Immature natural killer cell (primary cell): ENCODE results near the gene FBLN2. TPM values are rescaled to one million over a fixed set of nuclear protein-coding genes. Genes with fewer than 3 reads are reported as not detected.
"Not testable (repeated sequence)": the region's sequence is repeated elsewhere in the genome, so short reads cannot be mapped to it uniquely, and the experiment has no call there.

Source experiments
- DNase-seq, 3 donors: peaks; one replicate each; pipeline ENCODE4 v3.0.0; 2022; ENCODE audit warnings: mixed read lengths in 1 of 3
- H3K27ac Mint-ChIP-seq, 6 donors: one replicate each; pipeline ENCODE4 v1.8.0; 2020; ENCODE audit warnings: mixed read lengths in 6 of 6, mild to moderate bottlenecking in 5 of 6, inconsistent platforms in 4 of 6, moderate library complexity in 3 of 6
- H3K27me3 Mint-ChIP-seq, 3 donors: one replicate each; pipeline ENCODE4 v1.8.0; 2020 to 2021; ENCODE audit warnings: low read depth in 3 of 3, mild to moderate bottlenecking in 3 of 3, mixed read lengths in 3 of 3, moderate library complexity in 3 of 3, inconsistent platforms in 1 of 3
- H3K36me3 Mint-ChIP-seq, 3 donors: one replicate each; pipeline ENCODE4 v1.8.0; 2020; ENCODE audit warnings: mixed read lengths in 3 of 3, inconsistent platforms in 2 of 3, mild to moderate bottlenecking in 2 of 3
- H3K4me1 Mint-ChIP-seq, 2 donors: one replicate each; pipeline ENCODE4 v1.8.0; 2020; ENCODE audit warnings: inconsistent platforms in 2 of 2, mild to moderate bottlenecking in 2 of 2, mixed read lengths in 2 of 2, moderate library complexity in 1 of 2
- H3K4me3 Mint-ChIP-seq, 5 donors: one replicate each; pipeline ENCODE4 v1.8.0; 2020; ENCODE audit warnings: mild to moderate bottlenecking in 5 of 5, mixed read lengths in 5 of 5, inconsistent platforms in 3 of 5, moderate library complexity in 3 of 5
- H3K9me3 Mint-ChIP-seq, 6 donors: one replicate each; pipeline ENCODE4 v1.8.0; 2020; ENCODE audit warnings: mild to moderate bottlenecking in 6 of 6, mixed read lengths in 6 of 6, inconsistent platforms in 4 of 6, moderate library complexity in 3 of 6
- polyA plus RNA-seq, 3 donors: library from polyadenylated mRNA; unstranded; fragments of 300-500 nt; fragmentation: Illumina TruSeq; gene quantifications; one replicate each; pipeline ENCODE4 v1.2.3, GENCODE V29; 2021

Gene FBLN2
- polyA plus RNA-seq, 3 donors from 2014 or later: 1.8 to 2.5 (median 2.2) TPM

GRCh38 chr3:13556207-13556606 is 7.3 kb downstream of the FBLN2 start:
- H3K27me3 Mint-ChIP-seq: peaks cover 0 to 9% (median 0%) of the 10 kb centered on the region in 3 donors
- H3K27ac Mint-ChIP-seq: no peak overlapping the region
- no peak for DNase-seq
- no peaks in the 10 kb centered on the region for H3K36me3 Mint-ChIP-seq
- H3K4me3 Mint-ChIP-seq: no peak overlapping the region
- peaks cover 0 to 2% (median 0%) of the 10 kb centered on the region in 6 donors for H3K9me3 Mint-ChIP-seq
- H3K4me1 Mint-ChIP-seq: no peaks in the 10 kb centered on the region

GRCh38 chr3:13556917-13557316 is 8.0 kb downstream of the FBLN2 start:
- no peaks in the 10 kb centered on the region for H3K4me1 Mint-ChIP-seq
- peaks cover 0 to 2% (median 0%) of the 10 kb centered on the region in 6 donors for H3K9me3 Mint-ChIP-seq
- DNase-seq: no peak
- H3K4me3 Mint-ChIP-seq: no peak overlapping the region
- peak overlapping the region in 1 of 6 donors; percentile 51 for H3K27ac Mint-ChIP-seq
- H3K27me3 Mint-ChIP-seq: peaks cover 0 to 9% (median 0%) of the 10 kb centered on the region in 3 donors
- no peaks in the 10 kb centered on the region for H3K36me3 Mint-ChIP-seq

- H3K27ac Mint-ChIP-seq: no peak overlapping the region
- H3K9me3 Mint-ChIP-seq: peaks cover 0 to 2% (median 0%) of the 10 kb centered on the region in 6 donors
- no peak for DNase-seq
- H3K4me1 Mint-ChIP-seq: no peaks in the 10 kb centered on the region
- peaks cover 0 to 11% (median 0%) of the 10 kb centered on the region in 3 donors for H3K27me3 Mint-ChIP-seq
- H3K4me3 Mint-ChIP-seq: no peak overlapping the region
- no peaks in the 10 kb centered on the region for H3K36me3 Mint-ChIP-seq
Measured at GRCh38 chr3:13557417-13557816, 8.5 kb downstream of the FBLN2 start.

GRCh38 chr3:13557926-13558325 is 9.0 kb downstream of the FBLN2 start:
- Mint-ChIP-seq H3K27ac (no peak overlapping the region), H3K9me3 (peaks cover 0 to 2% (median 0%) of the 10 kb centered on the region in 6 donors), H3K4me1 (no peaks in the 10 kb centered on the region), H3K36me3 (no peaks in the 10 kb centered on the region), H3K27me3 (peaks cover 0 to 11% (median 0%) of the 10 kb centered on the region in 3 donors), H3K4me3 (no peak overlapping the region)
- no peak for DNase-seq

GRCh38 chr3:13558651-13559050 is 9.7 kb downstream of the FBLN2 start:
- Mint-ChIP-seq H3K4me1 (no peaks in the 10 kb centered on the region), H3K4me3 (no peak overlapping the region), H3K27me3 (peaks cover 0 to 14% (median 0%) of the 10 kb centered on the region in 3 donors), H3K27ac (no peak overlapping the region), H3K36me3 (no peaks in the 10 kb centered on the region), H3K9me3 (peaks cover 0 to 2% (median 0%) of the 10 kb centered on the region in 6 donors)
- DNase-seq: no peak

GRCh38 chr3:13559764-13560525 is 11.0 kb downstream of the FBLN2 start:
- Mint-ChIP-seq H3K4me1 (no peaks in the 10 kb centered on the region), H3K4me3 (no peak overlapping the region), H3K27ac (no peak overlapping the region), H3K36me3 (no peaks in the 10 kb centered on the region), H3K9me3 (peaks cover 0 to 2% (median 0%) of the 10 kb centered on the region in 6 donors), H3K27me3 (peaks cover 0 to 14% (median 0%) of the 10 kb centered on the region in 3 donors)
- DNase-seq: no peak

GRCh38 chr3:13561376-13561775 is 12.5 kb downstream of the FBLN2 start:
- Mint-ChIP-seq H3K36me3 (no peaks in the 10 kb centered on the region), H3K4me3 (no peak overlapping the region), H3K27me3 (peaks cover 0 to 14% (median 0%) of the 10 kb centered on the region in 3 donors), H3K27ac (no peak overlapping the region), H3K4me1 (no peaks in the 10 kb centered on the region), H3K9me3 (peaks cover 0 to 2% (median 0%) of the 10 kb centered on the region in 6 donors)
- DNase-seq: no peak

- H3K27me3 Mint-ChIP-seq: peaks cover 0 to 14% (median 0%) of the 10 kb centered on the region in 3 donors
- H3K27ac Mint-ChIP-seq: peak overlapping the region in 1 of 6 donors; percentile 12
- no peak for DNase-seq
- H3K4me1 Mint-ChIP-seq: no peaks in the 10 kb centered on the region
- H3K9me3 Mint-ChIP-seq: peaks cover 0 to 2% (median 0%) of the 10 kb centered on the region in 6 donors
- H3K36me3 Mint-ChIP-seq: no peaks in the 10 kb centered on the region
- H3K4me3 Mint-ChIP-seq: no peak overlapping the region
Measured at GRCh38 chr3:13561967-13562366, 13.0 kb downstream of the FBLN2 start.

GRCh38 chr3:13562421-13562820 is 13.5 kb downstream of the FBLN2 start:
- H3K27me3 Mint-ChIP-seq: peaks cover 0 to 14% (median 0%) of the 10 kb centered on the region in 3 donors
- DNase-seq, H3K27ac Mint-ChIP-seq, H3K4me3 Mint-ChIP-seq, H3K9me3 Mint-ChIP-seq, H3K4me1 Mint-ChIP-seq, H3K36me3 Mint-ChIP-seq: not testable (repeated sequence)

GRCh38 chr3:13563321-13563720 is 14.4 kb downstream of the FBLN2 start:
- Mint-ChIP-seq H3K27me3 (peaks cover 0 to 10% (median 0%) of the 10 kb centered on the region in 3 donors), H3K4me1 (no peaks in the 10 kb centered on the region), H3K27ac (no peak overlapping the region), H3K9me3 (peaks cover 0 to 2% (median 0%) of the 10 kb centered on the region in 6 donors), H3K4me3 (no peak overlapping the region), H3K36me3 (no peaks in the 10 kb centered on the region)
- no peak for DNase-seq

- Mint-ChIP-seq H3K9me3 (no peaks in the 10 kb centered on the region), H3K4me1 (no peaks in the 10 kb centered on the region), H3K27ac (no peak overlapping the region)
Measured at GRCh38 chr3:13563911-13564310, 15.0 kb downstream of the FBLN2 start.

GRCh38 chr3:13564751-13565560 is 16.0 kb downstream of the FBLN2 start:
- Mint-ChIP-seq H3K4me1 (no peaks in the 10 kb centered on the region), H3K27ac (no peak overlapping the region), H3K4me3 (no peak overlapping the region), H3K9me3 (no peaks in the 10 kb centered on the region), H3K27me3 (peaks cover 0 to 7% (median 2%) of the 10 kb centered on the region in 3 donors), H3K36me3 (no peaks in the 10 kb centered on the region)
- peak in 1 of 3 donors; percentile 13 for DNase-seq

More at GRCh38 chr3:13563911-13564310, 15.0 kb downstream of the FBLN2 start:
- no peak overlapping the region for H3K4me3 Mint-ChIP-seq
- H3K36me3 Mint-ChIP-seq: no peaks in the 10 kb centered on the region
- DNase-seq: no peak
- peaks cover 0 to 8% (median 1%) of the 10 kb centered on the region in 3 donors for H3K27me3 Mint-ChIP-seq

- no peak overlapping the region for H3K27ac Mint-ChIP-seq
- H3K4me3 Mint-ChIP-seq: no peak overlapping the region
- peaks cover 0 to 7% (median 2%) of the 10 kb centered on the region in 3 donors for H3K27me3 Mint-ChIP-seq
- H3K4me1 Mint-ChIP-seq: no peaks in the 10 kb centered on the region
- no peaks in the 10 kb centered on the region for H3K36me3 Mint-ChIP-seq
- no peaks in the 10 kb centered on the region for H3K9me3 Mint-ChIP-seq
- DNase-seq: no peak
Measured at GRCh38 chr3:13565581-13566452, 16.9 kb downstream of the FBLN2 start.
